Vagina (tissue), 2 donors: ENCODE data around the gene RAB6B.

Source experiments
- POLR2A ChIP-seq, 2 donors: fragments of 450-650 bp; IDR thresholded peaks; one replicate each; pipeline ENCODE4 v1.6.1; 2017; ENCODE audit warnings: antibody characterized with exemption in 2 of 2, mild to moderate bottlenecking in 2 of 2, moderate library complexity in 2 of 2
- POLR2AphosphoS5 ChIP-seq, 2 donors: sonication (generic); formaldehyde crosslinking; IDR thresholded peaks; one replicate each; pipeline ENCODE4 v1.9.0; 2017; ENCODE audit warnings: antibody characterized with exemption in 2 of 2, mild to moderate bottlenecking in 2 of 2, low read depth in 1 of 2; ENCODE audit not compliant: insufficient read depth in 1 of 2
- TF ChIP-seq, protein P1 (sequence below), 3 experiments: fragments of 450-650 bp in 2 of 3; fragments of 200-600 bp in 1 of 3; sonication (generic) in 1 of 3; IDR thresholded peaks; one replicate each; pipeline ENCODE4 v1.5.1; 2017 to 2019; ENCODE audit warnings: antibody characterized with exemption in 3 of 3, mild to moderate bottlenecking in 2 of 3, moderate library complexity in 2 of 3

GRCh38 chr3:133829310-133829707, 66.4 kb downstream of the RAB6B start:
- TF ChIP-seq POLR2A (IDR thresholded peaks at IDR 0.05) = no peak
- TF ChIP-seq, protein P1, sequence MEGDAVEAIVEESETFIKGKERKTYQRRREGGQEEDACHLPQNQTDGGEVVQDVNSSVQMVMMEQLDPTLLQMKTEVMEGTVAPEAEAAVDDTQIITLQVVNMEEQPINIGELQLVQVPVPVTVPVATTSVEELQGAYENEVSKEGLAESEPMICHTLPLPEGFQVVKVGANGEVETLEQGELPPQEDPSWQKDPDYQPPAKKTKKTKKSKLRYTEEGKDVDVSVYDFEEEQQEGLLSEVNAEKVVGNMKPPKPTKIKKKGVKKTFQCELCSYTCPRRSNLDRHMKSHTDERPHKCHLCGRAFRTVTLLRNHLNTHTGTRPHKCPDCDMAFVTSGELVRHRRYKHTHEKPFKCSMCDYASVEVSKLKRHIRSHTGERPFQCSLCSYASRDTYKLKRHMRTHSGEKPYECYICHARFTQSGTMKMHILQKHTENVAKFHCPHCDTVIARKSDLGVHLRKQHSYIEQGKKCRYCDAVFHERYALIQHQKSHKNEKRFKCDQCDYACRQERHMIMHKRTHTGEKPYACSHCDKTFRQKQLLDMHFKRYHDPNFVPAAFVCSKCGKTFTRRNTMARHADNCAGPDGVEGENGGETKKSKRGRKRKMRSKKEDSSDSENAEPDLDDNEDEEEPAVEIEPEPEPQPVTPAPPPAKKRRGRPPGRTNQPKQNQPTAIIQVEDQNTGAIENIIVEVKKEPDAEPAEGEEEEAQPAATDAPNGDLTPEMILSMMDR (IDR thresholded peaks at IDR 0.05) = no peak
- no peak for TF ChIP-seq POLR2AphosphoS5 (IDR thresholded peaks at IDR 0.05; ENCODE audit: insufficient read depth in 1 of 2, low read depth in 1 of 2)
